A549 (cell line): Measurements from ENCODE around the gene EBF3. TPM values are rescaled to one million over a fixed set of nuclear protein-coding genes. Genes with fewer than 3 reads are reported as not detected.

Experiments used
- ATAC-seq, 2 experiments: fragments of 200-7000 bp in 1 of 2; fragments of >200 bp in 1 of 2; cut with Nextera tagmentation in 1 of 2; cut with Tn5 transposase in 1 of 2; 3 replicates each; pipeline versions ENCODE4 v1.8.0 to v1.9.1; 2018 to 2020; ENCODE audit warnings: mild to moderate bottlenecking in 1 of 2, moderate library complexity in 1 of 2
- CTCF ChIA-PET: fragments of 300-600 bp; sonication (Branson Sonifier 250); formaldehyde crosslinking; extraction: SDS; loops from one replicate; lab custom pipeline; 2021; ENCODE audit warnings: antibody characterized with exemption, inconsistent platforms; lab: Yijun Ruan, JAX
- POLR2A ChIA-PET: fragments of 350-600 bp; formaldehyde crosslinking; extraction: SDS; loops from one replicate; lab custom pipeline; 2021; ENCODE audit warnings: antibody characterized with exemption, inconsistent platforms; lab: Yijun Ruan, JAX
- DNase-seq, 2 experiments: peaks; one replicate each; pipeline versions ENCODE4 v3.0.0 to v3.0.0-alpha.2; 2011 to 2016; ENCODE audit warnings: low read depth in 1 of 2, low spot score in 1 of 2
- FAIRE-seq: peaks from 2 replicates; lab custom pipeline; 2011; peaks lifted over from hg19 to GRCh38; lab: Jason Lieb, UNC
- H3K27ac ChIP-seq, 2 experiments: fragments of >200 bp; sonication (Bioruptor Twin); formaldehyde crosslinking; 3 replicates each; pipeline ENCODE4 v1.5.1; 2016 to 2017
- H3K4me1 ChIP-seq: fragments of >200 bp; sonication (Bioruptor Twin); formaldehyde crosslinking; 3 replicates; pipeline ENCODE4 v1.6.1; 2016
- H3K4me2 ChIP-seq: fragments of >200 bp; sonication (Bioruptor Twin); formaldehyde crosslinking; 3 replicates; pipeline ENCODE4 v1.6.1; 2016
- H3K4me3 ChIP-seq: fragments of >200 bp; sonication (Bioruptor Twin); formaldehyde crosslinking; 3 replicates; pipeline ENCODE4 v1.5.1; 2016
- H3K9me3 ChIP-seq: fragments of >200 bp; sonication (Bioruptor Twin); formaldehyde crosslinking; 3 replicates; pipeline ENCODE4 v1.6.1; 2016
- BHLHE40 ChIP-seq: IDR thresholded peaks from 2 replicates; pipeline ENCODE4 v1.6.1; 2012; ENCODE audit warnings: low read depth, low read length, inconsistent platforms
- CHD2 ChIP-seq: fragments of 150-350 bp; IDR thresholded peaks from 2 replicates; pipeline ENCODE4 v1.6.1; 2014; ENCODE audit warnings: low read length; ENCODE audit not compliant: partially characterized antibody
- E2F6 ChIP-seq: IDR thresholded peaks from 2 replicates; pipeline ENCODE4 v1.6.1; 2012; ENCODE audit warnings: low read depth, borderline replicate concordance
- EHF ChIP-seq: fragments of 250-450 bp; sonication (Bioruptor Pico); IDR thresholded peaks from 2 replicates; pipeline ENCODE4 v1.5.0; 2020; ENCODE audit warnings: mild to moderate bottlenecking
- EP300 ChIP-seq, 2 experiments: fragments of >200 bp; sonication (Bioruptor Twin); formaldehyde crosslinking; IDR thresholded peaks; 2 replicates in 1 of 2; 3 replicates in 1 of 2; pipeline ENCODE4 v1.6.1; 2016 to 2017
- ESRRA ChIP-seq: fragments of 150-350 bp; IDR thresholded peaks from 2 replicates; pipeline ENCODE4 v1.6.1; 2014; ENCODE audit warnings: mild to moderate bottlenecking, low read length, borderline replicate concordance
- FOXS1 ChIP-seq: fragments of 250-450 bp; sonication (Bioruptor Pico); IDR thresholded peaks from 2 replicates; pipeline ENCODE4 v1.5.0; 2020; ENCODE audit warnings: mild to moderate bottlenecking, moderate library complexity
- HDAC2 ChIP-seq: fragments of 200-600 bp; sonication (generic); IDR thresholded peaks from 2 replicates; pipeline ENCODE4 v1.6.1; 2016
- HEYL ChIP-seq: fragments of 250-450 bp; sonication (Bioruptor Pico); IDR thresholded peaks from 2 replicates; pipeline ENCODE4 v1.8.0; 2021; ENCODE audit warnings: mild to moderate bottlenecking, moderate library complexity
- HOXB5 ChIP-seq: fragments of 250-450 bp; sonication (Bioruptor Pico); IDR thresholded peaks from 2 replicates; pipeline ENCODE4 v1.5.0; 2020; ENCODE audit warnings: mild to moderate bottlenecking, moderate library complexity
- JUN ChIP-seq, 2 experiments: fragments of >200 bp; sonication (Bioruptor Twin); formaldehyde crosslinking; IDR thresholded peaks; 2 replicates in 1 of 2; 3 replicates in 1 of 2; pipeline ENCODE4 v1.6.1; 2016 to 2017
- KDM1A ChIP-seq: fragments of 200-600 bp; sonication (generic); IDR thresholded peaks from 2 replicates; pipeline ENCODE4 v1.6.1; 2016; ENCODE audit warnings: low read depth, mild to moderate bottlenecking
- MAFK ChIP-seq: fragments of 450-650 bp; IDR thresholded peaks from 2 replicates; pipeline ENCODE4 v1.6.1; 2014; ENCODE audit not compliant: partially characterized antibody
- MYC ChIP-seq: IDR thresholded peaks from 2 replicates; pipeline ENCODE4 v1.6.1; 2012; ENCODE audit warnings: mild to moderate bottlenecking, inconsistent platforms, low read length, improper control_type of control experiment, borderline replicate concordance
- NR3C1 ChIP-seq: fragments of >200 bp; sonication (Bioruptor Twin); formaldehyde crosslinking; IDR thresholded peaks from 3 replicates; pipeline ENCODE4 v1.6.1; 2017
- PBX3 ChIP-seq: IDR thresholded peaks from 2 replicates; pipeline ENCODE4 v1.6.1; 2012
- POLR2AphosphoS2 ChIP-seq: conservative IDR thresholded peaks from 2 replicates; pipeline ENCODE4 v1.6.1; 2012; ENCODE audit warnings: low read length, improper control_type of control experiment, inconsistent platforms
- RAD21 ChIP-seq, 2 experiments: fragments of >200 bp in 1 of 2; sonication (Bioruptor Twin) in 1 of 2; formaldehyde crosslinking in 1 of 2; IDR thresholded peaks in 1 of 2; conservative IDR thresholded peaks in 1 of 2; 2 replicates in 1 of 2; 3 replicates in 1 of 2; pipeline ENCODE4 v1.6.1; 2012 to 2018; ENCODE audit warnings: inconsistent platforms in 1 of 2
- REST ChIP-seq: fragments of 200-600 bp; sonication (generic); IDR thresholded peaks from 2 replicates; pipeline ENCODE4 v1.6.1; 2016; ENCODE audit warnings: antibody characterized with exemption, mild to moderate bottlenecking, moderate library complexity
- RFX5 ChIP-seq: fragments of 450-650 bp; IDR thresholded peaks from 2 replicates; pipeline ENCODE4 v1.7.1; 2014; ENCODE audit warnings: antibody characterized with exemption, mild to moderate bottlenecking, moderate library complexity
- SREBF2 ChIP-seq: fragments of 450-650 bp; IDR thresholded peaks from 2 replicates; pipeline ENCODE4 v1.6.1; 2014; ENCODE audit warnings: mild to moderate bottlenecking, moderate library complexity
- TFCP2L1 ChIP-seq: fragments of 250-450 bp; sonication (Bioruptor Pico); IDR thresholded peaks from 2 replicates; pipeline ENCODE4 v1.5.0; 2021; ENCODE audit warnings: mild to moderate bottlenecking
- TP53 ChIP-seq: fragments of 250-450 bp; sonication (Bioruptor Pico); IDR thresholded peaks from 2 replicates; pipeline ENCODE4 v1.5.0; 2021; ENCODE audit warnings: mild to moderate bottlenecking, moderate library complexity
- USF2 ChIP-seq: fragments of 450-650 bp; IDR thresholded peaks from 2 replicates; pipeline ENCODE4 v1.6.1; 2014; ENCODE audit warnings: antibody characterized with exemption
- ZC3H11A ChIP-seq: fragments of 450-650 bp; IDR thresholded peaks from 2 replicates; pipeline ENCODE4 v1.6.1; 2014; ENCODE audit warnings: antibody characterized with exemption, mild to moderate bottlenecking
- ZNF302 ChIP-seq: fragments of 250-450 bp; sonication (Bioruptor Pico); IDR thresholded peaks from 2 replicates; pipeline ENCODE4 v1.9.0; 2021; ENCODE audit warnings: inconsistent platforms, mild to moderate bottlenecking, moderate library complexity
- ZSCAN20 ChIP-seq: fragments of 250-450 bp; sonication (Bioruptor Pico); IDR thresholded peaks from 2 replicates; pipeline ENCODE4 v1.8.0; 2022; ENCODE audit warnings: mild to moderate bottlenecking, moderate library complexity
- WGBS: methylation state at CpG from one replicate; pipeline ENCODE4 v1.1.6; 2017; ENCODE audit errors: missing lambda C conversion rate; 5-methylcytosine and 5-hydroxymethylcytosine counted together
- polyA plus RNA-seq, 4 experiments: library from polyadenylated mRNA; depleted of rRNA in 3 of 4; stranded (reverse); fragments of >200 nt; fragmentation: RNase III in 1 of 4; extraction: RNeasy Plus Mini Kit Qiagen cat#74134 plus additional on column Dnase treatment in 1 of 4; gene quantifications; 2 replicates in 3 of 4; 3 replicates in 1 of 4; pipeline ENCODE4 v1.2.3, GENCODE V29; 2011 to 2017

The EBF3 gene
- polyA plus RNA-seq, 2 of the 4 experiments (the other 2 are of a cell fraction), result 0.12 TPM; not detected in 1

GRCh38 chr10:129851941-129852640 is 112.0 kb downstream of the EBF3 start:
- ATAC-seq, result no peak
- WGBS, result 56% methylated on average over 19 of the region's 19 CpGs

GRCh38 chr10:129850790-129851189 is 113.3 kb downstream of the EBF3 start:
- no peak for DNase-seq

More at GRCh38 chr10:129851941-129852640, 112.0 kb downstream of the EBF3 start:
- CTCF ChIA-PET, result interaction anchor here (0.6 to 1.7 kb wide), 2 partner anchors 10 to 246 kb away, joined by 3 to 4 read pairs; no protein-coding TSS in a partner anchor
- H3K9me3 ChIP-seq, result 0 out of 3 replicates have a peak, but pooled peaks cover 5% of the 10 kb centered on the region
- H3K4me2 ChIP-seq, result no peak overlapping the region
- H3K4me3 ChIP-seq, result no peak overlapping the region
- no peak for FAIRE-seq
- TF ChIP-seq REST (no peak), RAD21 (conservative IDR thresholded peaks at IDR 0.05 in 1 of 2, IDR thresholded peaks at IDR 0.05 in 1 of 2) (no peak), KDM1A (no peak), ZSCAN20 (CRISPR knock-in tag) (no peak), MYC (no peak), EP300 (IDR thresholded peaks at IDR 0.05) (no peak)
- TF ChIP-seq, all 56 proteins: peak for 0
- peaks cover 4% of the 10 kb centered on the region; the same call in 1 of the 3 replicates for H3K4me1 ChIP-seq
- POLR2A ChIA-PET, result interaction anchor here (0.6 kb wide), 1 partner anchor 121 kb away, joined by 4 read pairs; no protein-coding TSS in a partner anchor
- DNase-seq, result no peak
- no peak overlapping the region for H3K27ac ChIP-seq

GRCh38 chr10:129850316-129850715 is 113.8 kb downstream of the EBF3 start:
- POLR2A ChIA-PET, result no interaction called here
- no peak for ATAC-seq
- 51% methylated on average over 10 of the region's 10 CpGs for WGBS
- H3K27ac ChIP-seq, result no peak overlapping the region
- CTCF ChIA-PET, result interaction anchor here (0.5 kb wide), 1 partner anchor 392 kb away, joined by 3 read pairs; no protein-coding TSS in a partner anchor
- peaks cover 4% of the 10 kb centered on the region; the same call in 1 of the 3 replicates for H3K4me1 ChIP-seq
- H3K4me3 ChIP-seq, result no peak overlapping the region
- FAIRE-seq, result no peak
- no peak for DNase-seq
- H3K9me3 ChIP-seq, result no peaks in the 10 kb centered on the region
- H3K4me2 ChIP-seq, result no peak overlapping the region
- TF ChIP-seq TFCP2L1 (CRISPR knock-in tag) (no peak), HDAC2 (no peak), FOXS1 (CRISPR knock-in tag) (no peak), ESRRA (no peak), ZC3H11A (no peak), EHF (CRISPR knock-in tag) (no peak), HEYL (CRISPR knock-in tag) (no peak), BHLHE40 (no peak), MAFK (no peak), ZNF302 (CRISPR knock-in tag) (no peak), SREBF2 (no peak), PBX3 (no peak), USF2 (no peak), TP53 (CRISPR knock-in tag) (no peak)

More at GRCh38 chr10:129850790-129851189, 113.3 kb downstream of the EBF3 start:
- ATAC-seq (no peak), FAIRE-seq (no peak)
- H3K4me3 ChIP-seq, result no peak overlapping the region
- ChIA-PET CTCF (interaction anchor here (0.5 kb wide), 1 partner anchor 391 kb away, joined by 3 read pairs; no protein-coding TSS in a partner anchor), POLR2A (no interaction called here)
- H3K4me1 ChIP-seq, result peaks cover 4% of the 10 kb centered on the region; the same call in 1 of the 3 replicates
- TF ChIP-seq NR3C1 (no peak), EP300 (IDR thresholded peaks at IDR 0.05) (no peak), E2F6 (no peak), JUN (IDR thresholded peaks at IDR 0.05) (no peak), RAD21 (conservative IDR thresholded peaks at IDR 0.05 in 1 of 2, IDR thresholded peaks at IDR 0.05 in 1 of 2) (no peak), CHD2 (no peak), HOXB5 (CRISPR knock-in tag) (no peak), RFX5 (no peak), FOXS1 (CRISPR knock-in tag) (no peak), HDAC2 (no peak), USF2 (no peak), POLR2AphosphoS2 (no peak)
- H3K9me3 ChIP-seq, result no peaks in the 10 kb centered on the region
- H3K27ac ChIP-seq, result no peak overlapping the region
- no peak overlapping the region for H3K4me2 ChIP-seq
- 24% methylated on average over 4 of the region's 13 CpGs for WGBS
